Mesodermal cell (in vitro differentiated cells): ENCODE data around the gene CNTD1. TPM values are rescaled to one million over a fixed set of nuclear protein-coding genes. Genes with fewer than 3 reads are reported as not detected.

Experiments used
- H3K27ac ChIP-seq: 2 replicates; pipeline ENCODE4 v1.7.0; 2013; ENCODE audit warnings: mild to moderate bottlenecking, low read depth, low read length, moderate library complexity; ENCODE audit not compliant: severe bottlenecking
- H3K36me3 ChIP-seq: 2 replicates; pipeline ENCODE4 v1.7.1; 2013; ENCODE audit warnings: mild to moderate bottlenecking, low read length, moderate library complexity; ENCODE audit not compliant: control insufficient read depth, insufficient read depth
- H3K4me1 ChIP-seq: one replicate; pipeline ENCODE4 v1.7.1; 2013; ENCODE audit warnings: mild to moderate bottlenecking, low read length; ENCODE audit not compliant: insufficient read depth, control insufficient read depth, poor library complexity, severe bottlenecking
- H3K4me3 ChIP-seq: 2 replicates; pipeline ENCODE4 v1.7.0; 2013; ENCODE audit warnings: low read length, control low read depth, mild to moderate bottlenecking; ENCODE audit not compliant: insufficient read depth, poor library complexity, severe bottlenecking; ENCODE audit errors: extremely low read depth
- H3K9me3 ChIP-seq: 2 replicates; pipeline ENCODE4 v1.7.1; 2013; ENCODE audit warnings: mild to moderate bottlenecking, low read length, moderate library complexity; ENCODE audit not compliant: control insufficient read depth
- WGBS, 2 experiments: methylation state at CpG; one replicate each; pipeline ENCODE4 v1.1.5; 2013; ENCODE audit warnings: missing lambda C conversion rate in 2 of 2; ENCODE audit not compliant: insufficient coverage in 2 of 2; 5-methylcytosine and 5-hydroxymethylcytosine counted together
- polyA plus RNA-seq, 2 experiments: library from polyadenylated mRNA; stranded (reverse); fragments of 50-300 nt; gene quantifications; one replicate each; pipeline ENCODE4 v1.2.3, GENCODE V29; 2013

CNTD1 gene
- 0.18 TPM for polyA plus RNA-seq (2013, experiment 1 of 2)
- not detected for polyA plus RNA-seq (2013, experiment 2 of 2)

GRCh38 chr17:42798383-42799380, at the start of gene CNTD1, which contains the start of gene COA3:
Gene CNTD1, plus strand, starts transcription at chr17:42798861. Its CDS starts 207 bp downstream, at chr17:42799068.
Gene COA3, minus strand, starts transcription at chr17:42798704. Its CDS starts 23 bp downstream, at chr17:42798681.
- Histone ChIP-seq H3K4me3 (peak within 1 kb of the TSS; percentile 84), H3K4me1 (peaks cover 5% of the 10 kb centered on the region), H3K27ac (no peak within 1 kb of the TSS), H3K9me3 (no peaks in the 10 kb centered on the region), H3K36me3 (peaks cover 28% of the 10 kb centered on the region)
- WGBS, 2 experiments, result 29 to 32% methylated on average over 56 to 65 of the region's 66 CpGs

GRCh38 chr17:42748908-42749798, 49.5 kb upstream of the CNTD1 start:
- Histone ChIP-seq H3K36me3 (no peaks in the 10 kb centered on the region), H3K4me3 (no peak overlapping the region), H3K4me1 (peaks cover 3% of the 10 kb centered on the region), H3K27ac (no peak overlapping the region), H3K9me3 (peaks cover 5% of the 10 kb centered on the region)
- WGBS, 2 experiments, result 89 to 94% methylated on average over 4 to 8 of the region's 11 CpGs

GRCh38 chr17:42750739-42751344, 47.8 kb upstream of the CNTD1 start:
- Histone ChIP-seq H3K4me1 (peaks cover 3% of the 10 kb centered on the region), H3K9me3 (no peaks in the 10 kb centered on the region), H3K27ac (no peak overlapping the region), H3K36me3 (no peaks in the 10 kb centered on the region), H3K4me3 (no peak overlapping the region)
- WGBS, 2 experiments, result 88 to 93% methylated on average over 3 of the region's 3 CpGs

GRCh38 chr17:42751628-42752027, 47.0 kb upstream of the CNTD1 start:
- Histone ChIP-seq H3K36me3 (no peaks in the 10 kb centered on the region), H3K4me1 (peaks cover 3% of the 10 kb centered on the region), H3K27ac (no peak overlapping the region), H3K9me3 (no peaks in the 10 kb centered on the region), H3K4me3 (no peak overlapping the region)
- WGBS, 2 experiments, result 86 to 100% methylated on average over 3 of the region's 7 CpGs

GRCh38 chr17:42754782-42755181, 43.9 kb upstream of the CNTD1 start:
- 89 to 94% methylated on average over 3 of the region's 3 CpGs for WGBS, 2 experiments
- Histone ChIP-seq H3K4me1 (peaks cover 3% of the 10 kb centered on the region), H3K27ac (no peak overlapping the region), H3K4me3 (no peak overlapping the region), H3K9me3 (no peaks in the 10 kb centered on the region), H3K36me3 (no peaks in the 10 kb centered on the region)

- Histone ChIP-seq H3K9me3 (no peaks in the 10 kb centered on the region), H3K36me3 (no peaks in the 10 kb centered on the region), H3K4me3 (no peak overlapping the region), H3K4me1 (peaks cover 26% of the 10 kb centered on the region), H3K27ac (no peak overlapping the region)
- WGBS, 2 experiments, result 74 to 86% methylated on average over 7 to 8 of the region's 11 CpGs
Observed at GRCh38 chr17:42759982-42760651, 38.5 kb upstream of the CNTD1 start.

GRCh38 chr17:42760652-42761581, 37.7 kb upstream of the CNTD1 start, which contains the start of gene RAMP2:
Gene RAMP2, plus strand, starts transcription at chr17:42761227. Its CDS starts 35 bp downstream, at chr17:42761262.
- WGBS, 2 experiments, result 3 to 6% methylated on average over 50 to 65 of the region's 92 CpGs
- H3K4me3 ChIP-seq, result peak within 1 kb of the TSS; percentile 46
- H3K36me3 ChIP-seq, result no peaks in the 10 kb centered on the region
- H3K27ac ChIP-seq, result no peak within 1 kb of the TSS
- peaks cover 26% of the 10 kb centered on the region for H3K4me1 ChIP-seq
- H3K9me3 ChIP-seq, result no peaks in the 10 kb centered on the region

- Histone ChIP-seq H3K4me1 (peaks cover 26% of the 10 kb centered on the region), H3K27ac (no peak overlapping the region), H3K36me3 (no peaks in the 10 kb centered on the region), H3K4me3 (peak overlapping the region; percentile 46), H3K9me3 (no peaks in the 10 kb centered on the region)
- WGBS, 2 experiments, result 83 to 85% methylated on average over 7 of the region's 12 CpGs
Observed at GRCh38 chr17:42761638-42762037, 37.0 kb upstream of the CNTD1 start.

- Histone ChIP-seq H3K9me3 (no peaks in the 10 kb centered on the region), H3K36me3 (no peaks in the 10 kb centered on the region), H3K4me3 (no peak overlapping the region), H3K4me1 (peaks cover 19% of the 10 kb centered on the region), H3K27ac (no peak overlapping the region)
- WGBS, 2 experiments, result 93 to 96% methylated on average over 3 to 5 of the region's 6 CpGs
Observed at GRCh38 chr17:42766124-42766523, 32.5 kb upstream of the CNTD1 start.
